Measurements from ENCODE around the gene XYLB. TPM values are rescaled to one million over a fixed set of nuclear protein-coding genes. Genes with fewer than 3 reads are reported as not detected.

The XYLB gene
- polyA plus RNA-seq, 4 donors: 5.2 to 14.0 (median 9.4) TPM

DNA sequence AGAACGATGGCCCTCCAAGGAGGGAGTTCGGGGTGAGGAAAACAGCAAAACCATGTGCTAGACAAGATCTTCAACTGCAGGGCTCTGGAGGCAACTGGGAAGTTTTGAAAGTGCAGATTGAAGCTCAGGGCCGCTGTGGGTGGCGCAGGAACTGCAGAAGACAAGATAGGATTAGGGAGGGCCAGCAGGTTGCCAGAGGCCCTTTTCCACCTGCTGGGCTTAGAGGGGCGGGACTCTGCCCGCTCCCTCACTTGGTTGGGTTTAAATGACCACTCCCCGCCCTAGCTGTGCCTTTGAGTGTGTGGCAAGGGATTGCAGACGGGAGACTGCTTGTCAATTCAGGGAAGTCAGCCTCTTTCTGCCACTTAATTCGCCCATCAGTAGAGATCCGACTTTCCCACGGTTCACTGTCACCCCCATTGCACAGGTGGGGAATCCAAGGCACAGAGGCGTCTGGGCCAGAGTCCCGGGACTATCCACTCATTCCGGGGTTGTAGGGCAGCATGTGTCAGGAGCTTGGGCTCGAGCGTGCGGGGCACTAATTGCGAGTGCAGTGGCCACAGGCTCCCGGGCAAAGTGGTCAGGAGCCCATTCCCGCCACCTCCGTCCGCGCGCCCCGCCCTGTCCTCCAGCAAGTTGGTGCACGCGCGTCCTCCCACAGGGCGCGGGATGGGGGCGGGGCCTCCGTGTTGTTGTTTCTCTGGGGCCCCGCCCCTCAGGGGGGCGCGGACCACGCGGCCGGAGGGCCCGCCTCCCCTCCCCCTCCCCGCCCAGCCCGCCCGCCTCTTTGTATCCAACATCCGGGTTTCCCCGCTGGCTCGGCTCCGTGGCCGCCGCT is 106.7 kb downstream of the XYLB start, which contains the start of gene ACVR2B:
Gene ACVR2B, plus strand, starts transcription at position 816 of the 838 bp plus-strand sequence. CDS start 433 bp downstream, outside the sequence.
- DNase-seq (ENCODE audit: low read depth in 4 of 4, low spot score in 3 of 4): peak in 3 of 4 donors; percentile 75 to 81 (median 80)

GRCh38 chr3:38453913-38454177 is 107.3 kb downstream of the XYLB start:
- DNase-seq (ENCODE audit: low read depth in 4 of 4, low spot score in 3 of 4): no peak

GRCh38 chr3:38454178-38454883 is 107.7 kb downstream of the XYLB start:
- DNase-seq (ENCODE audit: low read depth in 4 of 4, low spot score in 3 of 4): no peak

- DNase-seq (ENCODE audit: low read depth in 4 of 4, low spot score in 3 of 4): peak in 1 of 4 donors; percentile 61
Observed at GRCh38 chr3:38454884-38455638, 108.5 kb downstream of the XYLB start.

- DNase-seq (ENCODE audit: low read depth in 4 of 4, low spot score in 3 of 4): no peak
Observed at GRCh38 chr3:38455639-38456430, 109.2 kb downstream of the XYLB start.

GRCh38 chr3:38457111-38458003 is 110.8 kb downstream of the XYLB start:
- no peak for DNase-seq (ENCODE audit: low read depth in 4 of 4, low spot score in 3 of 4)

DNA sequence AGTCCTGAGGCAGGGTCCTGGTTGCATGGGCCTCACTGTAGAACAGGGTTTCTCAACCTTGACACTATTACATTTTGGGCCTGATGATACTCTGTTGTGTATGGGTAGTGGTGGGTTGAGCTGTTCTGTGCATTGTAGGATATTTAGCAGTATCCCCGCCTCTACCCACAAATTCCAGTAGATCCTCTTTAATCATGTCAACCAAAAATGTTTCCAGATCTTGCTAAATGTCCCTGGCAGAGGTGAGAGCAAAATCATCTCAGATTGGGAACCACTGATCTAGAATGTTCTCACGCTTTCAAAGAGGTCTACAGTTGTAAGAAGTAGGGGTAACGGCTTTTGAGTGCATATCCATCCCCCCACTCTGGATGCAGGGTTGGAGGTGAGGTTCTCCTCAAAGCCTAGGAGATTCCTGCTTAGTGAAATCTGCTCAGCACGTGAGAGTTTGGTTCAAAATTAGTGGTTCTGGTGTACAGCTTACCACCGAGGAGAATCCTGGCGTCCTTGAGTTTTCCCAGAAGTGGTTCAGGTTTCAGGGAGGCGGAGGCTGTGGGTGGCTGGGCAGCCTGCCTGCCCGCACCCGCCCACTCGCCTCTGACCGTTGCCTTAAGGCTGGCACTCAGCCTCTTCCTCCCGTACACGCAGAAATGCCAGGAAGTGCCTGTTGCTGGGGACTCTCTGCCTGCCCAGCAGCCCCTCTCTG is 112.4 kb downstream of the XYLB start:
- no peak for DNase-seq (ENCODE audit: low read depth in 4 of 4, low spot score in 3 of 4)

GRCh38 chr3:38459499-38460048 is 113.0 kb downstream of the XYLB start:
- DNase-seq (ENCODE audit: low read depth in 4 of 4, low spot score in 3 of 4): no peak

DNA sequence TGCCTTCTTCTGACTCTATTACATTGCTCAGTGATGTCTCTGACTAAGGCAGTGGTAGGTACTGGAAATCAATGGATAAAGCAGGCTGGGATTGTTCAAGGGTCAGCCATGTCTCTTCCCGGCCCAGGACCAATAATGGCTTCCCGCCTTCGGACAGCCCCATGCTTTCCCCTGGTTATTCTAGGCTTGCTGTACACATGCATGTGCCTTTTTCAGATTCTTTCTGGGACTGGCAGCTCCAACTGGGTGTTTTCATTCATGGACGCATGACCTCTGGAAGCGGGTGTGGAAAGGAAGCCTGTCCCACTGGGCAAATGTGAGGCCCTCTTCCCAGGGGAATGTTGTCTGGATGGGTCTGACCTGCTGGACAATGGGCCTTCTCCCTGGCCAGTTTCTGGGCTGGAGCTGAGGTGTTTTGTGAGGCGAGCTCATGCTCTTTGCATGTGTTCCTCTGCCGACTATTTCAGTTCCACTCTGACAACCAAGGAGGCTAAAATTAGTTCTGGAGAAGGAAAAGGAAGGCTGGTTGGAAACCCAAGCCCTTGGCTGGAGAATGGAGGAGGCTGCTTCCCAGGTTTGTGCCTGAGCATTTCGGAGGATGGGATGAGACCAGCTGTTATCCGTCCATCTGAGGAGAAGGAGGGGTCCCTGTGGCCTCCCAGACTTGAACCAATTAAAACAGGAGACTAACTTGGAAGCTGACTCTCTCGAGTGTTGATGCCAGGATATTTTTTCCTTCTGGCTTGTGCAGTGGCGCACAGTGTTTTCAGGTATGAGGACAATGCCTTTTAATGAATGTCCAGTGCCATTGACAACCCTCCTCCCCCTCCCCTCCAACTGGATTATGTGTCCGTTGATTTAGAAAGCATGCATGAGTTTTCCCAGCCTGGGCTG is 114.0 kb downstream of the XYLB start:
- peak in 1 of 4 donors; percentile 20 for DNase-seq (ENCODE audit: low read depth in 4 of 4, low spot score in 3 of 4)

Other genes starting within 250 kb of the XYLB start
- gene ACAA1, start 209.7 kb upstream of the XYLB start, polyA plus RNA-seq (ENCODE audit: insufficient read length in 4 of 4): 100 to 1,000 TPM in 2 of 4 donors, 10 to 100 TPM in 2; 42.3 to 142 (median 114) TPM
- gene MYD88, start 208.1 kb upstream of the XYLB start, polyA plus RNA-seq (ENCODE audit: insufficient read length in 4 of 4): 10 to 100 TPM; 24.0 to 29.8 (median 25.7) TPM
- gene OXSR1, start 181.2 kb upstream of the XYLB start, polyA plus RNA-seq (ENCODE audit: insufficient read length in 4 of 4): 10 to 100 TPM; 33.5 to 56.5 (median 46.8) TPM
- 1 to 10 TPM in 3 of 4 donors, under 1 TPM in 1; 0.12 to 3.8 (median 2.1) TPM for gene SLC22A13, start 81.0 kb upstream of the XYLB start, polyA plus RNA-seq (ENCODE audit: insufficient read length in 4 of 4)
- under 1 TPM; 0.10 to 0.78 (median 0.44) TPM for gene SLC22A14, start 64.5 kb upstream of the XYLB start, polyA plus RNA-seq (ENCODE audit: insufficient read length in 4 of 4)
- gene ACVR2B, start 107.1 kb downstream of the XYLB start, polyA plus RNA-seq (ENCODE audit: insufficient read length in 4 of 4): 10 to 100 TPM in 3 of 4 donors, 1 to 10 TPM in 1; 6.8 to 21.2 (median 16.7) TPM
- gene EXOG, start 149.6 kb downstream of the XYLB start, polyA plus RNA-seq (ENCODE audit: insufficient read length in 4 of 4): 10 to 100 TPM; 14.1 to 18.0 (median 15.5) TPM

Measured in left renal pelvis (tissue), 4 donors.